SU-DHL-6 (cell line): ENCODE results near the gene C15orf40.

ENCODE experiments used
- H2AFZ ChIP-seq: fragments of 200-600 bp; sonication (generic); 2 replicates; pipeline ENCODE4 v1.6.1; 2014; ENCODE audit warnings: low read depth, mild to moderate bottlenecking, moderate library complexity, mixed read lengths, antibody characterized with exemption, low read length; ENCODE audit not compliant: severe bottlenecking
- H3F3A ChIP-seq: fragments of 200-600 bp; shearing (Covaris generic); 2 replicates; pipeline ENCODE4 v1.6.0; 2016; ENCODE audit warnings: antibody characterized with exemption, mild to moderate bottlenecking; ENCODE audit not compliant: insufficient read depth
- H3K27ac ChIP-seq: fragments of 200-600 bp; sonication (generic); 2 replicates; pipeline ENCODE4 v1.5.1; 2016; ENCODE audit warnings: low read depth, mild to moderate bottlenecking, low read length, moderate library complexity, mixed read lengths
- H3K27me3 ChIP-seq: fragments of 200-600 bp; sonication (generic), shearing (Covaris generic); 2 replicates; pipeline ENCODE4 v1.6.0; 2014; ENCODE audit warnings: mild to moderate bottlenecking, low read length
- H3K36me3 ChIP-seq: fragments of 200-600 bp; sonication (generic); 2 replicates; pipeline ENCODE4 v1.6.1; 2014; ENCODE audit warnings: mild to moderate bottlenecking, low read length, mixed read lengths
- H3K4me2 ChIP-seq: fragments of 300-600, 200-600 bp; shearing (Covaris generic), sonication (generic); 2 replicates; pipeline ENCODE4 v1.6.0; 2014; ENCODE audit warnings: low read length, low read depth, mild to moderate bottlenecking; ENCODE audit not compliant: poor library complexity, severe bottlenecking
- H3K4me3 ChIP-seq: fragments of 200-600 bp; sonication (generic); 2 replicates; pipeline ENCODE4 v1.5.1; 2014; ENCODE audit warnings: antibody characterized with exemption, low read length, mild to moderate bottlenecking, mixed read lengths; ENCODE audit not compliant: insufficient read depth, poor library complexity, severe bottlenecking
- H3K79me2 ChIP-seq: fragments of 200-600 bp; sonication (generic); 2 replicates; pipeline ENCODE4 v1.6.1; 2014; ENCODE audit warnings: mild to moderate bottlenecking, low read length, moderate library complexity; ENCODE audit not compliant: insufficient read depth
- H3K9ac ChIP-seq: fragments of 200-600 bp; sonication (generic); 2 replicates; pipeline ENCODE4 v1.7.0; 2014; ENCODE audit warnings: mild to moderate bottlenecking, low read length
- H3K9me2 ChIP-seq: fragments of 200-600 bp; sonication (generic); replicated peaks from 2 replicates; pipeline ENCODE4 v1.6.1; 2014; ENCODE audit warnings: low read length; ENCODE audit not compliant: insufficient read depth
- H3K9me3 ChIP-seq: fragments of 200-600 bp; sonication (generic); 2 replicates; pipeline ENCODE4 v1.6.1; 2014; ENCODE audit warnings: low read length, mixed read lengths; ENCODE audit not compliant: insufficient read depth
- H4K20me1 ChIP-seq: fragments of 200-600 bp; sonication (generic); 2 replicates; pipeline ENCODE4 v1.6.1; 2014; ENCODE audit warnings: low read depth, mild to moderate bottlenecking, antibody characterized with exemption, low read length, moderate library complexity, mixed read lengths
- CTCF ChIP-seq: fragments of 200-600 bp; sonication (generic); IDR thresholded peaks from one replicate; pipeline ENCODE4 v1.5.1; 2017; ENCODE audit warnings: antibody characterized with exemption, mild to moderate bottlenecking, low read length, moderate library complexity; ENCODE audit not compliant: insufficient read depth, poor library complexity, severe bottlenecking
- EZH2phosphoT487 ChIP-seq: fragments of 200-600 bp; sonication (generic), shearing (Covaris generic); conservative IDR thresholded peaks from 2 replicates; pipeline ENCODE4 v1.6.1; 2018; ENCODE audit warnings: mild to moderate bottlenecking, antibody characterized with exemption, low read length, moderate library complexity, mixed read lengths

Gene C15orf40

GRCh38 chr15:83053151-83053550 lies 41.7 kb upstream of the C15orf40 start:
- Histone ChIP-seq H2AFZ (no peak overlapping the region), H3K27me3 (no peaks in the 10 kb centered on the region), H4K20me1 (peaks cover 18% of the 10 kb centered on the region; the same call in 1 of the 2 replicates), H3K36me3 (peaks cover 38% of the 10 kb centered on the region), H3F3A (no peaks in the 10 kb centered on the region), H3K9me3 (no peaks in the 10 kb centered on the region), H3K4me2 (no peak overlapping the region), H3K9ac (no peak overlapping the region), H3K27ac (no peak overlapping the region), H3K9me2 (no peaks in the 10 kb centered on the region), H3K4me3 (no peak overlapping the region), H3K79me2 (peaks cover 60% of the 10 kb centered on the region)
- TF ChIP-seq EZH2phosphoT487 (no peak), CTCF (no peak)

- H3K27me3 ChIP-seq = no peaks in the 10 kb centered on the region
- peaks cover 10% of the 10 kb centered on the region for H4K20me1 ChIP-seq
- no peaks in the 10 kb centered on the region for H3K9me2 ChIP-seq
- peaks cover 54% of the 10 kb centered on the region for H3K79me2 ChIP-seq
- TF ChIP-seq EZH2phosphoT487 (no peak), CTCF (no peak)
- H3K36me3 ChIP-seq = peaks cover 47% of the 10 kb centered on the region
- H2AFZ ChIP-seq = no peak overlapping the region
- no peak overlapping the region for H3K9ac ChIP-seq
- no peaks in the 10 kb centered on the region for H3F3A ChIP-seq
- H3K9me3 ChIP-seq = no peaks in the 10 kb centered on the region
- no peak overlapping the region for H3K4me3 ChIP-seq
- H3K27ac ChIP-seq = no peak overlapping the region
- H3K4me2 ChIP-seq = no peak overlapping the region
Observed at GRCh38 chr15:83046558-83047127, 35.2 kb upstream of the C15orf40 start.

GRCh38 chr15:83044156-83044555 lies 32.7 kb upstream of the C15orf40 start:
- Histone ChIP-seq H3K27ac (no peak overlapping the region), H3K4me2 (no peak overlapping the region), H3F3A (no peaks in the 10 kb centered on the region), H3K4me3 (no peak overlapping the region), H3K27me3 (no peaks in the 10 kb centered on the region), H3K36me3 (peaks cover 40% of the 10 kb centered on the region), H3K9me2 (no peaks in the 10 kb centered on the region), H4K20me1 (peaks cover 4% of the 10 kb centered on the region; the same call in 1 of the 2 replicates), H3K9ac (no peak overlapping the region), H2AFZ (no peak overlapping the region), H3K79me2 (peaks cover 56% of the 10 kb centered on the region), H3K9me3 (no peaks in the 10 kb centered on the region)
- no peak for TF ChIP-seq EZH2phosphoT487
- no peak for TF ChIP-seq CTCF

- no peaks in the 10 kb centered on the region for H3K27me3 ChIP-seq
- H3K27ac ChIP-seq = no peak overlapping the region
- H3K4me2 ChIP-seq = no peak overlapping the region
- no peak for TF ChIP-seq EZH2phosphoT487
- TF ChIP-seq CTCF = no peak
- H3K9ac ChIP-seq = no peak overlapping the region
- H3F3A ChIP-seq = peaks cover 10% of the 10 kb centered on the region; the same call in 1 of the 2 replicates
- peaks cover 30% of the 10 kb centered on the region for H4K20me1 ChIP-seq
- peaks cover 46% of the 10 kb centered on the region for H3K36me3 ChIP-seq
- H3K9me3 ChIP-seq = no peaks in the 10 kb centered on the region
- H3K9me2 ChIP-seq = no peaks in the 10 kb centered on the region
- no peak overlapping the region for H3K4me3 ChIP-seq
- peaks cover 79% of the 10 kb centered on the region for H3K79me2 ChIP-seq
- H2AFZ ChIP-seq = no peak overlapping the region
Observed at GRCh38 chr15:83039206-83039605, 27.8 kb upstream of the C15orf40 start.
